Coronary artery (tissue), 2 donors: ENCODE measurements around the gene PHACTR1.

Experiments used
- DNase-seq: peaks from one replicate; pipeline ENCODE4 v3.0.0-alpha.2; 2017; ENCODE audit warnings: low spot score
- H3K27ac ChIP-seq, 2 donors: fragments of 200-600 bp; sonication (generic); one replicate each; pipeline ENCODE4 v1.5.1; 2016 to 2019
- H3K4me3 ChIP-seq: fragments of 200-600 bp; sonication (generic); 2 replicates; pipeline ENCODE4 v1.5.1; 2016; ENCODE audit warnings: mild to moderate bottlenecking, moderate library complexity
- TF ChIP-seq, protein P1 (sequence below): fragments of 200-600 bp; sonication (generic); IDR thresholded peaks from one replicate; pipeline ENCODE4 v1.5.1; 2019; ENCODE audit warnings: antibody characterized with exemption

PHACTR1 gene

DNA sequence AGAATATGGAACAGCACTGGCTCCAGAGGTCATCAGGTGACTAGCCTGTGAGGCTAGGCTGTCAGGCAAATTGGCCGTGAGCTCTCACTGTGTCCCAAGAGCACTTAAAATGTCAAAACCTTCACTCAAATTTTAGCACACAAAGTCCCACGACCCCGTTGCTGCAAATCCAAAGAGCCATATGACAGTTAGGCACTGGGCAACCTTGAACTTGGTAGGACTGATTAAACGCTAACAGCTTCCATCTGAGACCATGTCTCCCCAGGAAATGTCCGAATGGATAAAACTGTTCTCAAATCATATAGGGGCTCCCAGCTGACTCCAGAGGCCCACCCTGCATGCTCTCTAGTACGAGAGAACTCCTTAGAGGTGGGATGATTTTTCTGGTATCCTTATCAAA lies 196.6 kb downstream of the PHACTR1 start:
- TF ChIP-seq, protein P1, sequence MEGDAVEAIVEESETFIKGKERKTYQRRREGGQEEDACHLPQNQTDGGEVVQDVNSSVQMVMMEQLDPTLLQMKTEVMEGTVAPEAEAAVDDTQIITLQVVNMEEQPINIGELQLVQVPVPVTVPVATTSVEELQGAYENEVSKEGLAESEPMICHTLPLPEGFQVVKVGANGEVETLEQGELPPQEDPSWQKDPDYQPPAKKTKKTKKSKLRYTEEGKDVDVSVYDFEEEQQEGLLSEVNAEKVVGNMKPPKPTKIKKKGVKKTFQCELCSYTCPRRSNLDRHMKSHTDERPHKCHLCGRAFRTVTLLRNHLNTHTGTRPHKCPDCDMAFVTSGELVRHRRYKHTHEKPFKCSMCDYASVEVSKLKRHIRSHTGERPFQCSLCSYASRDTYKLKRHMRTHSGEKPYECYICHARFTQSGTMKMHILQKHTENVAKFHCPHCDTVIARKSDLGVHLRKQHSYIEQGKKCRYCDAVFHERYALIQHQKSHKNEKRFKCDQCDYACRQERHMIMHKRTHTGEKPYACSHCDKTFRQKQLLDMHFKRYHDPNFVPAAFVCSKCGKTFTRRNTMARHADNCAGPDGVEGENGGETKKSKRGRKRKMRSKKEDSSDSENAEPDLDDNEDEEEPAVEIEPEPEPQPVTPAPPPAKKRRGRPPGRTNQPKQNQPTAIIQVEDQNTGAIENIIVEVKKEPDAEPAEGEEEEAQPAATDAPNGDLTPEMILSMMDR: no peak
- H3K27ac ChIP-seq: no peak overlapping the region
- DNase-seq: no peak
- H3K4me3 ChIP-seq: no peak overlapping the region

- no peak overlapping the region for H3K27ac ChIP-seq
Measured at GRCh38 chr6:12916006-12916405, 199.4 kb downstream of the PHACTR1 start.

DNA sequence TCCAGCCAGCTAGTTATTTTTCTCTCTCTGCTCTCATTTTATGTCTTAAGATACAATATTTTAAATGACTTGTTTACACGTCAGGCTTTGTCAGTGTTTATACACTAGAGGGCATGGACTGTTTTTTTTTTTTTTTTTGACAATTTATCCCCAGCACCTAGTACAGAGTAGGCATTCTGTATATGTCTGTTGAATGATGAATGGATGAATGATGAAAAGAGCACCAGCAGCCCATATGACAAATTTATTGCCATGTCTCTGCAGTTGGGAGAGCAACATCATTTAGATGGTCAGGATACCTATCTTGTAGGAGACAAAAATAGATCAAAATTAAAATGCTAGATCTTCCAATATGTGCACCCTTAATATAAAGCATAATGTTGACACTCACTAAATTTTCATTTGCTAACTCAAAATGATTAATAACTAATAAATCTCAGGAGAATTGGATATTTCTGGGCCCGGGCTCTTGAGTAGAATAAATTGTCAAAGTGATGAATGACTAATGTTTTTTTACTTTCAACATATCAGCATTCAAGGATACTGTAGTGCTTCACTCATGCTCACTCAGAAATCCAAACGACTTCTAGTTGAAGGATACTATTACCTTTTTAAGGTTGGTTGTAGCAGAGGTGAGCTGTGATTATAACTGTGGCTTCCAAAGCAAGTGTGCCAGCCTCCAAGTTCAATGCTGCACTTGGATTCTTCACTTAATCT lies 200.0 kb downstream of the PHACTR1 start:
- TF ChIP-seq, protein P1: no peak
- no peak overlapping the region for H3K4me3 ChIP-seq
- H3K27ac ChIP-seq: no peak overlapping the region
- DNase-seq: no peak

More at GRCh38 chr6:12916006-12916405, 199.4 kb downstream of the PHACTR1 start:
- TF ChIP-seq, protein P1: no peak
- H3K4me3 ChIP-seq: no peak overlapping the region
- no peak for DNase-seq

DNA sequence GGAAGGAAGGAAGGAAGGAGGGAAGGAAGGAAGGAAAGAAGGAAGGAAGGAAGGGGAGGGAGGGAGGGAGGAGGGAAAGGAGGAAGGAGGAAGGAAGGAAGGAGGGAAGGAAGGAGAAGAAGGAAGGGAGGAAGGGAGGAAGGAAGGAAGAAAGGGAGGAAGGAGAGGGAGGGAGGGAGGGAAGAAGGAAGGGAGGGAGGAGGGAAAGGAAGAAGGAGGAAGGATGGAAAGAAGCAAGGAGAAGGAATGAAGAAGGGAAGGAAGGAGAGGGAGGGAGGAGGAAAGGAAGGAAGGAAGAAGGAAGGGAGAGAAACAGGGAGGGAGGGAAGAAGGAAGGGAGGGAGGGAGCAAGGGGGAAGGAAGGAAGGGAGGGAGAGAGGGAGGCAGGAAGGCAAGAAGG lies 204.9 kb downstream of the PHACTR1 start:
- Histone ChIP-seq H3K27ac (no peak overlapping the region), H3K4me3 (no peak overlapping the region)
- DNase-seq: no peak
- TF ChIP-seq, protein P1: no peak

DNA sequence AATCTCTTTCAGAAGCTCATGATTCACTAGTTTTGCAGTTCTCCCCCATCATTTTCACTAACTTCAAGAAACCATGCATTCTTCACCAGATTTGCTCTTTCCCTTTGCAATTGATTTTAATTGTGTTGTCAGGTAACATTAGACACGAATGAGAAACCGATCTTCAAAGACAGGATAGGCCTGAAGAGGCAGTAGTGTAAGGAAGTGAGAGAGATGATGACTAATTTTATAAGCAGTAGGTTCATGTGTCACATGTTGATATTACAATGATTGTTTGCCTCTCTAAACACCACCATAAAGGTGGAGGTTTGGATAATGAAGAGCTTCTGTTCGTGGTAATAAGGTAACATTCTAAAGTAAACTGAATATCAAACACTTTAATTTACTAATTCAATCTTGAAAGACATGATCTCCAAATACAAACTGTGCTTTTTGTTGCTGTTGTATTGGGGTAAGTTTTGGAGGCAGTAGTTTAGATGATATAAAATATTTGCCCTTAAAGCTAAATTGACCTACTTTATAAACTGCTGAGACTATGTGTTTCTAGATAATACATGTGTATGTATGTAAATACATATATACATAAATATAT lies 207.2 kb downstream of the PHACTR1 start:
- TF ChIP-seq, protein P1: no peak

GRCh38 chr6:12924911-12925310 lies 208.3 kb downstream of the PHACTR1 start:
- no peak overlapping the region for H3K27ac ChIP-seq
- no peak for DNase-seq
- TF ChIP-seq, protein P1: no peak
- no peak overlapping the region for H3K4me3 ChIP-seq

More for the DNA sequence above, 207.2 kb downstream of the PHACTR1 start:
- Histone ChIP-seq H3K27ac (no peak overlapping the region), H3K4me3 (no peak overlapping the region)
- no peak for DNase-seq

- no peak overlapping the region for H3K4me3 ChIP-seq
- TF ChIP-seq, protein P1: no peak
- H3K27ac ChIP-seq: no peak overlapping the region
- DNase-seq: no peak
Measured at GRCh38 chr6:12927746-12928145, 211.2 kb downstream of the PHACTR1 start.
